ENCODE measurements around the gene PDIA5.

- TF ChIP-seq POLR2AphosphoS5 (IDR thresholded peaks at IDR 0.05; ENCODE audit: borderline replicate concordance, low read depth, low read length): no peak
- TF ChIP-seq EZH2 (IDR thresholded peaks at IDR 0.05): no peak
- no peak for TF ChIP-seq FOXP2 (optimal IDR thresholded peaks at IDR 0.05; ENCODE audit: control extremely low read depth, extremely low read length, insufficient read depth)
These were observed 5.0 kb upstream of the PDIA5 start for GRCh38 chr3:123061856-123062255.

All from SK-N-MC (cell line).